HEK293 (cell line): Measurements from ENCODE around the gene USP46.

Source experiments
- CTCF ChIA-PET: fragments of 350-600 bp; formaldehyde crosslinking; extraction: SDS; loops from one replicate; lab custom pipeline; 2021; ENCODE audit warnings: antibody characterized with exemption; lab: Yijun Ruan, JAX
- POLR2A ChIA-PET: fragments of 300-600 bp; formaldehyde crosslinking; extraction: SDS; loops from one replicate; lab custom pipeline; 2020; ENCODE audit warnings: antibody characterized with exemption, inconsistent platforms; lab: Yijun Ruan, JAX
- H3K27ac ChIP-seq: fragments of 200-500 bp; sonication (Bioruptor generic); 2 replicates; pipeline ENCODE4 v1.5.1; 2014; ENCODE audit warnings: low read depth, low read length, control low read depth, inconsistent platforms; ENCODE audit errors: extremely low read depth
- H3K36me3 ChIP-seq, 2 experiments: fragments of 200-500 bp in 1 of 2; sonication (Bioruptor generic) in 1 of 2; 1 replicate in 1 of 2; 2 replicates in 1 of 2; pipeline ENCODE4 v1.5.1; 2014 to 2017; ENCODE audit warnings: inconsistent platforms in 2 of 2, low read length in 2 of 2; ENCODE audit not compliant: control insufficient read depth in 2 of 2, insufficient read depth in 1 of 2
- H3K4me1 ChIP-seq: fragments of 200-500 bp; sonication (Bioruptor generic); 2 replicates; pipeline ENCODE4 v1.5.1; 2014; ENCODE audit warnings: mild to moderate bottlenecking, low read length, inconsistent platforms; ENCODE audit not compliant: control insufficient read depth, insufficient read depth
- H3K4me3 ChIP-seq: 2 replicates; pipeline ENCODE4 v1.5.1; 2011; ENCODE audit warnings: low read depth, mild to moderate bottlenecking, control low read depth, low read length, moderate library complexity
- H3K9me3 ChIP-seq: fragments of 200-500 bp; sonication (Bioruptor generic); 2 replicates; pipeline ENCODE4 v1.5.1; 2014; ENCODE audit warnings: low read depth, low read length, inconsistent platforms; ENCODE audit not compliant: control insufficient read depth, insufficient read depth
- BCL11A ChIP-seq: fragments of 450-650 bp; formaldehyde crosslinking; IDR thresholded peaks from 2 replicates; pipeline ENCODE4 v1.5.1; 2016; ENCODE audit warnings: low read depth, missing biosample characterization, missing genetic modification characterization
- SCRT1 ChIP-seq: fragments of 450-650 bp; formaldehyde crosslinking; IDR thresholded peaks from 2 replicates; pipeline ENCODE4 v1.5.1; 2016; ENCODE audit warnings: missing biosample characterization, missing genetic modification characterization, borderline replicate concordance
- ZBTB48 ChIP-seq: fragments of 450-650 bp; formaldehyde crosslinking; IDR thresholded peaks from 2 replicates; pipeline ENCODE4 v1.5.1; 2016; ENCODE audit warnings: missing biosample characterization, missing genetic modification characterization
- ZNF138 ChIP-seq: fragments of 450-650 bp; formaldehyde crosslinking; IDR thresholded peaks from 2 replicates; pipeline ENCODE4 v1.5.1; 2016; ENCODE audit warnings: missing biosample characterization, missing genetic modification characterization, borderline replicate concordance
- ZNF169 ChIP-seq: fragments of 450-650 bp; formaldehyde crosslinking; IDR thresholded peaks from 2 replicates; pipeline ENCODE4 v1.5.1; 2016; ENCODE audit warnings: missing biosample characterization, missing genetic modification characterization
- ZNF223 ChIP-seq: fragments of 450-650 bp; formaldehyde crosslinking; IDR thresholded peaks from 2 replicates; pipeline ENCODE4 v1.5.1; 2016; ENCODE audit warnings: missing biosample characterization, missing genetic modification characterization
- ZNF24 ChIP-seq: fragments of 450-650 bp; formaldehyde crosslinking; IDR thresholded peaks from 2 replicates; pipeline ENCODE4 v1.5.1; 2016; ENCODE audit warnings: missing biosample characterization, missing genetic modification characterization
- ZNF292 ChIP-seq: fragments of 450-650 bp; formaldehyde crosslinking; IDR thresholded peaks from 2 replicates; pipeline ENCODE4 v1.5.1; 2016; ENCODE audit warnings: low read depth, missing biosample characterization, missing genetic modification characterization, borderline replicate concordance
- ZNF37A ChIP-seq: fragments of 450-650 bp; IDR thresholded peaks from 2 replicates; pipeline ENCODE4 v1.5.1; 2018; ENCODE audit warnings: missing biosample characterization, missing genetic modification characterization
- ZNF510 ChIP-seq: fragments of 450-650 bp; formaldehyde crosslinking; IDR thresholded peaks from 2 replicates; pipeline ENCODE4 v1.5.1; 2018; ENCODE audit warnings: mild to moderate bottlenecking, missing genetic modification characterization, missing biosample characterization; ENCODE audit not compliant: insufficient replicate concordance
- ZNF558 ChIP-seq: fragments of 450-650 bp; formaldehyde crosslinking; IDR thresholded peaks from 2 replicates; pipeline ENCODE4 v1.5.1; 2016; ENCODE audit warnings: missing biosample characterization, missing genetic modification characterization
- ZNF654 ChIP-seq: fragments of 450-650 bp; formaldehyde crosslinking; IDR thresholded peaks from 2 replicates; pipeline ENCODE4 v1.5.1; 2016; ENCODE audit warnings: low read depth, missing biosample characterization, missing genetic modification characterization
- ZSCAN16 ChIP-seq: fragments of 450-650 bp; formaldehyde crosslinking; IDR thresholded peaks from 2 replicates; pipeline ENCODE4 v1.5.1; 2016; ENCODE audit warnings: missing biosample characterization, missing genetic modification characterization
- TF ChIP-seq, protein P1 (sequence below): sonication (generic); formaldehyde crosslinking; IDR thresholded peaks from 2 replicates; pipeline ENCODE4 v1.8.1; 2022; ENCODE audit warnings: mild to moderate bottlenecking, moderate library complexity, missing genetic modification reagents
- TF ChIP-seq, protein P2 (sequence below): fragments of 450-650 bp; formaldehyde crosslinking; IDR thresholded peaks from 2 replicates; pipeline ENCODE4 v1.5.1; 2016; ENCODE audit warnings: missing biosample characterization, missing genetic modification characterization
- TF ChIP-seq, protein P3 (sequence below): fragments of 450-650 bp; formaldehyde crosslinking; IDR thresholded peaks from 2 replicates; pipeline ENCODE4 v1.5.1; 2016; ENCODE audit warnings: missing biosample characterization, missing genetic modification characterization
- TF ChIP-seq, protein P4 (sequence below): fragments of 450-650 bp; formaldehyde crosslinking; IDR thresholded peaks from 2 replicates; pipeline ENCODE4 v1.5.1; 2016; ENCODE audit warnings: missing biosample characterization, missing genetic modification characterization

USP46 gene

DNA sequence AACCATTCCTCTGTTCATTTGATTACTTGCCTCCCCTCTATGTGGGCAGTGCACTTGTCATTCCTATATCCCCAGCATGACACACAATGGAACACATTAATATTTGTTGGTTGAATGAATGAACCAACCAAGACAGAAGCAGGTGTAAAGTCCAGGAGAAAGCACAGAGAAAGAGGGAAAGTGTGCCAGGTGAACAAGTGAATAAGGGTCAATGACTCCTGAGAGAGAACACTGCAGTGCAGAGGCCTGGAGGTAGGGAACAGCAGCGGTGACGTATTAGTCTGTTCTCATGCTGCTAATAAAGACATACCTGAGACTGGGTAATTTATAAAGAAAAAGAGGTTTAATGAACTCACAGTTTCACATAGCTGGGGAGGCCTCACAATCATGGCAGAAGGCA, 53.1 kb downstream of the USP46 start:
- POLR2A ChIA-PET: no interaction called here
- Histone ChIP-seq H3K36me3 (peaks cover 0 to 65% of the 10 kb centered on the region in 2 experiments; a peak in 1 of 3 replicates), H3K27ac (no peak overlapping the region), H3K4me3 (no peak overlapping the region), H3K4me1 (no peaks in the 10 kb centered on the region), H3K9me3 (no peaks in the 10 kb centered on the region)
- TF ChIP-seq ZNF223 (tag by site-specific recombination) (no peak), ZNF292 (tag by site-specific recombination) (no peak), ZNF510 (tag by site-specific recombination) (no peak), ZNF654 (no peak), ZNF24 (tag by site-specific recombination) (no peak)
- TF ChIP-seq, protein P1, sequence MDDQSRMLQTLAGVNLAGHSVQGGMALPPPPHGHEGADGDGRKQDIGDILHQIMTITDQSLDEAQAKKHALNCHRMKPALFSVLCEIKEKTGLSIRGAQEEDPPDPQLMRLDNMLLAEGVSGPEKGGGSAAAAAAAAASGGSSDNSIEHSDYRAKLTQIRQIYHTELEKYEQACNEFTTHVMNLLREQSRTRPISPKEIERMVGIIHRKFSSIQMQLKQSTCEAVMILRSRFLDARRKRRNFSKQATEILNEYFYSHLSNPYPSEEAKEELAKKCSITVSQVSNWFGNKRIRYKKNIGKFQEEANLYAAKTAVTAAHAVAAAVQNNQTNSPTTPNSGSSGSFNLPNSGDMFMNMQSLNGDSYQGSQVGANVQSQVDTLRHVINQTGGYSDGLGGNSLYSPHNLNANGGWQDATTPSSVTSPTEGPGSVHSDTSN (CRISPR knock-in tag): no peak
- TF ChIP-seq, protein P2, sequence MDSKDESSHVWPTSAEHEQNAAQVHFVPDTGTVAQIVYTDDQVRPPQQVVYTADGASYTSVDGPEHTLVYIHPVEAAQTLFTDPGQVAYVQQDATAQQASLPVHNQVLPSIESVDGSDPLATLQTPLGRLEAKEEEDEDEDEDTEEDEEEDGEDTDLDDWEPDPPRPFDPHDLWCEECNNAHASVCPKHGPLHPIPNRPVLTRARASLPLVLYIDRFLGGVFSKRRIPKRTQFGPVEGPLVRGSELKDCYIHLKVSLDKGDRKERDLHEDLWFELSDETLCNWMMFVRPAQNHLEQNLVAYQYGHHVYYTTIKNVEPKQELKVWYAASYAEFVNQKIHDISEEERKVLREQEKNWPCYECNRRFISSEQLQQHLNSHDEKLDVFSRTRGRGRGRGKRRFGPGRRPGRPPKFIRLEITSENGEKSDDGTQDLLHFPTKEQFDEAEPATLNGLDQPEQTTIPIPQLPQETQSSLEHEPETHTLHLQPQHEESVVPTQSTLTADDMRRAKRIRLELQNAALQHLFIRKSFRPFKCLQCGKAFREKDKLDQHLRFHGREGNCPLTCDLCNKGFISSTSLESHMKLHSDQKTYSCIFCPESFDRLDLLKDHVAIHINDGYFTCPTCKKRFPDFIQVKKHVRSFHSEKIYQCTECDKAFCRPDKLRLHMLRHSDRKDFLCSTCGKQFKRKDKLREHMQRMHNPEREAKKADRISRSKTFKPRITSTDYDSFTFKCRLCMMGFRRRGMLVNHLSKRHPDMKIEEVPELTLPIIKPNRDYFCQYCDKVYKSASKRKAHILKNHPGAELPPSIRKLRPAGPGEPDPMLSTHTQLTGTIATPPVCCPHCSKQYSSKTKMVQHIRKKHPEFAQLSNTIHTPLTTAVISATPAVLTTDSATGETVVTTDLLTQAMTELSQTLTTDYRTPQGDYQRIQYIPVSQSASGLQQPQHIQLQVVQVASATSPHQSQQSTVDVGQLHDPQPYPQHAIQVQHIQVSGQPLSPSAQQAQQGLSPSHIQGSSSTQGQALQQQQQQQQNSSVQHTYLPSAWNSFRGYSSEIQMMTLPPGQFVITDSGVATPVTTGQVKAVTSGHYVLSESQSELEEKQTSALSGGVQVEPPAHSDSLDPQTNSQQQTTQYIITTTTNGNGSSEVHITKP: no peak
- TF ChIP-seq, protein P3, sequence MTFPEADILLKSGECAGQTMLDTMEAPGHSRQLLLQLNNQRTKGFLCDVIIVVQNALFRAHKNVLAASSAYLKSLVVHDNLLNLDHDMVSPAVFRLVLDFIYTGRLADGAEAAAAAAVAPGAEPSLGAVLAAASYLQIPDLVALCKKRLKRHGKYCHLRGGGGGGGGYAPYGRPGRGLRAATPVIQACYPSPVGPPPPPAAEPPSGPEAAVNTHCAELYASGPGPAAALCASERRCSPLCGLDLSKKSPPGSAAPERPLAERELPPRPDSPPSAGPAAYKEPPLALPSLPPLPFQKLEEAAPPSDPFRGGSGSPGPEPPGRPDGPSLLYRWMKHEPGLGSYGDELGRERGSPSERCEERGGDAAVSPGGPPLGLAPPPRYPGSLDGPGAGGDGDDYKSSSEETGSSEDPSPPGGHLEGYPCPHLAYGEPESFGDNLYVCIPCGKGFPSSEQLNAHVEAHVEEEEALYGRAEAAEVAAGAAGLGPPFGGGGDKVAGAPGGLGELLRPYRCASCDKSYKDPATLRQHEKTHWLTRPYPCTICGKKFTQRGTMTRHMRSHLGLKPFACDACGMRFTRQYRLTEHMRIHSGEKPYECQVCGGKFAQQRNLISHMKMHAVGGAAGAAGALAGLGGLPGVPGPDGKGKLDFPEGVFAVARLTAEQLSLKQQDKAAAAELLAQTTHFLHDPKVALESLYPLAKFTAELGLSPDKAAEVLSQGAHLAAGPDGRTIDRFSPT: no peak
- TF ChIP-seq, protein P4, sequence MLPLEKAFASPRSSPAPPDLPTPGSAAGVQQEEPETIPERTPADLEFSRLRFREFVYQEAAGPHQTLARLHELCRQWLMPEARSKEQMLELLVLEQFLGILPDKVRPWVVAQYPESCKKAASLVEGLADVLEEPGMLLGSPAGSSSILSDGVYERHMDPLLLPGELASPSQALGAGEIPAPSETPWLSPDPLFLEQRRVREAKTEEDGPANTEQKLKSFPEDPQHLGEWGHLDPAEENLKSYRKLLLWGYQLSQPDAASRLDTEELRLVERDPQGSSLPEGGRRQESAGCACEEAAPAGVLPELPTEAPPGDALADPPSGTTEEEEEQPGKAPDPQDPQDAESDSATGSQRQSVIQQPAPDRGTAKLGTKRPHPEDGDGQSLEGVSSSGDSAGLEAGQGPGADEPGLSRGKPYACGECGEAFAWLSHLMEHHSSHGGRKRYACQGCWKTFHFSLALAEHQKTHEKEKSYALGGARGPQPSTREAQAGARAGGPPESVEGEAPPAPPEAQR (tag by site-specific recombination): no peak
- CTCF ChIA-PET: no interaction called here

DNA sequence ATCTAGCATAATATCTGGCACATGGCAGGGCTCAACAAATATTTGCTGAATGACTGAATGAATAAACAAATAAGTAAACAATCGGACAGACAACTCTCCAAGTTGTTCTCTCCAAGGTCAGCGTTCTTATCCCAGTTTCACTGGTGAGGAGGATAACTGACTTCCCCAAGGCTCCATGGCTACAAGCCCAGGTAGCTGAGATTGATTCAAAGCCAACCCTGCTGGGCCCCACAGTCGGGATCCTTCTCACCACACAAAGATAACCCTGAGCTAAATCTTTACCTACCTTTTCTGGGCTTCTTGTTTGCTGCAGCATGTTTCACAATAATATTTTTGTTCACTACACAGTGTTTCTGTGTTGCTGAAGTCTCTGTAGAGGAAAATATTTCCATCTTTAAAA, 54.9 kb downstream of the USP46 start:
- ChIA-PET CTCF (no interaction called here), POLR2A (no interaction called here)
- Histone ChIP-seq H3K4me3 (no peak overlapping the region), H3K27ac (no peak overlapping the region), H3K36me3 (peaks cover 0 to 65% of the 10 kb centered on the region in 2 experiments; a peak in 1 of 3 replicates), H3K9me3 (no peaks in the 10 kb centered on the region), H3K4me1 (no peaks in the 10 kb centered on the region)
- TF ChIP-seq BCL11A (tag by site-specific recombination): no peak
- no peak for TF ChIP-seq ZSCAN16 (tag by site-specific recombination)
- TF ChIP-seq ZBTB48: no peak
- TF ChIP-seq ZNF138: no peak
- TF ChIP-seq ZNF37A (tag by site-specific recombination): no peak
- no peak for TF ChIP-seq ZNF169 (tag by site-specific recombination)
- no peak for TF ChIP-seq ZNF558 (tag by site-specific recombination)
- no peak for TF ChIP-seq SCRT1 (tag by site-specific recombination)
- TF ChIP-seq, all 188 proteins: peak for 0
